Muscle of back (tissue), 11 donors: Measurements from ENCODE around the gene ETV3L. TPM values are rescaled to one million over a fixed set of nuclear protein-coding genes. Genes with fewer than 3 reads are reported as not detected.

ENCODE experiments used
- DNase-seq, 3 donors: peaks; one replicate each; pipeline versions ENCODE4 v3.0.0 to v3.0.0-alpha.2; 2013
- polyA plus RNA-seq, 10 donors: library from polyadenylated mRNA; unstranded; fragments of 120-200 nt; gene quantifications; one replicate each; pipeline ENCODE4 v1.2.1, GENCODE V29; 2013; ENCODE audit not compliant: insufficient read length in 10 of 10

ETV3L gene
- polyA plus RNA-seq, 10 donors, result 0.08 to 0.11 TPM; not detected in 8

DNA sequence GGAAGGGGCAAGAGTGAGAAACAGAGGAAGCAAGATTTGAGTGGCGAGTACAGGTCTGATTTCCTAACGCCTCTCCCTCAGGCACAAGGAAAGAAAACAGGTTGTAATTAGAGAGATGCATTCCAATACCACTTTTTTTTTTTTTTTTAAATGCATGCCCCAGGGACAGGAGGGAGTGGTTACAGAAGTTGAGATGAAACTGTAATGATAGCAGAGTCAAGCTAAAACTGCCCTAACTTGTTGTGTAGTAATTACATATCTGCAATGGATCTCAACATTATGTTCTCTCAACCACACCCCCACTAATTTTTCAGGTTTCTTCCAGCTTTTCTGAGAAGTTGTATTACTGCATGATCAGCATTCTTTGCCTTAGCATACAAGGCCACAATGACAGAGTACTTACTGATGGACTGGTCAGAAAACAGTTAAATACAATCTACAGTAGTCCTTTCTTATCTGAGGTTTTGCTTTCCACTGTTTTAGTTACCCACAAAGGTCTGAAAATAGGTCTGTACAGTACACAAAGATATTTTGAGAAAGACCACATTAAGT lies 33.1 kb upstream of the ETV3L start:
- no peak for DNase-seq

DNA sequence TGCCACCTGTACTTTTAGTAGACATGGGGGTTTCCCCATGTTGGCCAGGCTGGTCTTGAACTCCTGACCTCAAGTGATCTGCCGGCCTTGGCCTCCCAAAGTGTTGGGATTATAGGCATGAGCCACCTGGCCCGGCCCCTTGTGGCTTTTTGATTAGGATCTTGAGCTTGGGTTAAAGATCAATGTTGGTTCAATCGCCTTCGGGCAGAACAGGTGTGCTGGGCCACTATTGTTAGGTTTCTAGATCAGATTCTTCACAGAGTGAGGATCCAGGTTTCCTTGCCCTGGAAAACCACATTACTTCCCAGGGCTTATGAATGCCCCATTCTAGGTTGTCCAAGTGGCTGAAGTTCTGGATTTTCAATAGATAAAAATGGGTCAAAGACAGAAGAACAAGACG lies 32.5 kb upstream of the ETV3L start:
- no peak for DNase-seq

DNA sequence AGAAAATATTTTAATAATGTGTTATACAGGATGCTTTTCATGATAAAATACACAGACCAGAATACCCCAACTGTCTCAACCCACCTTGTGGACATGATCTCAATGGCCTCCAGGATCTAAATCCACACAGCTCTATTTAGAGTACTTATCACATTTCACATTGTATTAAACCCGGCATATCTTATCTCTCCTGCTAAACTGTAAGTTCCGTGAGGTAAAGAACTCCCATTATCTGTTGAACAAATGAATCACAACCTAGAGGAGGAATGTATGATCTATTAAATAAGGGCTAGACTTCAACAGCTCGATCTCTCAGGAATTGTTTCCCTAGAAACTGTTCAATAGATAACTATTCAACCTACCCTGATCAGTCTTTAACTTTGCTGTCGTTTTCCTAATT lies 31.7 kb upstream of the ETV3L start:
- DNase-seq, result no peak

DNA sequence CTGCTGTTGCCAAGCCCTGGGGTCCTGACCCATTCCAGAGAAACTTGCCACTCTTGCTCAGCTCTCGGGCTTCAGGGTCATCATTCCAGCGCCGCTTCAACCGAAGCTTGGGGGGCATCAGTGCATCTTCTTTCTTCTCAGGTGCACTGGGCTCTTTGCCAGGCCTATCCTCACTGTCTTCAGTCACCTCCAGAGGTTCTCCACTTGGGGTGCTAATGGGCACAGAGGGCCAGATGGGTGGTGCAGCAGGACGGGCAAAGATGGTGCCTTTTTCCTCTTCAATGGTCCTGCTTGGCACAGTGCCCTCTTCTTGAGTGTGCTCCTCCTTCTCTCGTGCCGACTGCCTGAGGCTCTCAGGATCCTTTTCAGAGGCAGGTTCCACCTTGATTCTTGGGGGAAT lies 25.2 kb upstream of the ETV3L start:
- DNase-seq, result no peak

DNA sequence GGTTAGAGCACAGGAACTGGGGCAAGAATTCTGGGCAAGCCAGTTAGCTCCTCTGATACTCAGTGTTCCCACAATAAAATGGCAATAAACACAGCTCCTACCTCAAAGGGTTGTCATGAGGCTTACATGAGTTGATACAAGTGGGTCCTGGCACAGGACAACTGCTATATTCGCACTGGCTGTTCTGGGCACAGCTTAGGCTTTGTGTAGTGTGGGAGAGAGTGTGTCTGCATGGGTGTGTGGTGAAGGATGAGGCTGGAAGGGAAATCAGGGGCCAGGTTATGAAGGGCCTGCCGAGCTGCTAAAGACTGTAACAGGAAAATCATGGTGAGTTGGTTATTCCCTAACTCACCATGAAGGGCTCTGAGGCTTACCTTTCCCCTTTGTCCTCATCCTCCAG lies 19.8 kb upstream of the ETV3L start:
- no peak for DNase-seq

DNA sequence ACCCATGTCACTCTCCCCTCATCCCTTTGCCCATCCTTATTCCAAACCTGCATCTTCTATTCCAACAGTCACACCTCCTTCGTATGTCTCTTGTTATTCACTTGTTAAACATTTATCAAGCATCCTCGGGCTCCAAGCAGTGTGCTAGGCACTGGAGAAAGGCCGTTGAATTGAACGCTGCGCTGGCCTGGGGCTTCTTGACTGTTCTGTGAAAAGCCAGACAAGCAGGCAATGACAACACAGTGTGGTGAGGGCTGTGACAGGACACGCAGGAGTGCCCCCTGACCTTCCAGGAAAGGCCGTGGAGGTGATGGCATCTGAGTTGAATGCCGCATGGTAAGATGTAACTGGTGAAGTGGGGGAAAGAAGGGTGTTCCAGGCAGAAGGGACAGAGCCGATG lies 19.4 kb upstream of the ETV3L start:
- DNase-seq, result no peak

DNA sequence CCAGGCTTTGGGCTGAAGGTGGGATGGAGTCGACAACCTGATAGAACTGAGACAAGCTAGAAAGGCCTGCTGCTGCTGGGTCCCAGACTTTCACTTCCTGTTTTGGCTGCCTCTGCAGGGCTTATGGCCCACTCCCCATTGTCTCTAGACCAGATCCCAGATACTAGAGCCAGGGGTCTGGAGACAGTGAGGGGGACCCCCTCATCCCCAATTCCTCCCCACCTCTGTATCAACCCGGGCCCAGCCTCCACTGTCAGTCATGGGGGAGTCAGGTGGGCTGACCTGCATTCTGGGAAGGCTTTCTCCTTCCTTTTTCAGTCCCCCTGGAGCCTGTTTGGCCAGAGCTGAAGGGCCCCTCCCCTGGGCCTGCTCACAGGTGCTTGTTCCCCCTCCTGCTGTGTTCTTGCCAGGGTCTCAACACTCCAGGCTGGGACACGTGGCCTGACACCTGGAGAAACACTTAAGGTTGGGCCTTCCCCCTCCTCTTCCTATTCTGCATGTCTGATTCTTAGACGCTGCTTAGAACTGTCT lies 18.0 kb upstream of the ETV3L start:
- DNase-seq, result peak in 1 of 3 donors; percentile 17

DNA sequence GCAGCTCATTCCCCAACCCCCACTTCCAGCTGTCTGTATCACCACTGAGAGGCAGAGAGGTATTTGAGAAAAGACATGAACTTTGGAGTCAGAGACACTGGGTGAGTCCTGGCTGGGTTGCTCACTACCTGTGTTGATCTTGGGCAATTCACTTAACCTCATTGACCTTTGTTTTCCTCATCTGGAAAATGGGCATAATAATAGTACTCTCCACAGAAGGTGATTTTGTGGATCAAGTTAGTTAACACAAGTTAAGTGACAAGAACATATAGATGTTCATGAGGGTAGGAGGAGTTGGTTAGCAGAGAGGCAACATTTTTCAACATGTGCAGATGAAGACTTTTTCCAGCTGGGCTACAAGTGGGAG lies 17.1 kb upstream of the ETV3L start:
- no peak for DNase-seq

DNA sequence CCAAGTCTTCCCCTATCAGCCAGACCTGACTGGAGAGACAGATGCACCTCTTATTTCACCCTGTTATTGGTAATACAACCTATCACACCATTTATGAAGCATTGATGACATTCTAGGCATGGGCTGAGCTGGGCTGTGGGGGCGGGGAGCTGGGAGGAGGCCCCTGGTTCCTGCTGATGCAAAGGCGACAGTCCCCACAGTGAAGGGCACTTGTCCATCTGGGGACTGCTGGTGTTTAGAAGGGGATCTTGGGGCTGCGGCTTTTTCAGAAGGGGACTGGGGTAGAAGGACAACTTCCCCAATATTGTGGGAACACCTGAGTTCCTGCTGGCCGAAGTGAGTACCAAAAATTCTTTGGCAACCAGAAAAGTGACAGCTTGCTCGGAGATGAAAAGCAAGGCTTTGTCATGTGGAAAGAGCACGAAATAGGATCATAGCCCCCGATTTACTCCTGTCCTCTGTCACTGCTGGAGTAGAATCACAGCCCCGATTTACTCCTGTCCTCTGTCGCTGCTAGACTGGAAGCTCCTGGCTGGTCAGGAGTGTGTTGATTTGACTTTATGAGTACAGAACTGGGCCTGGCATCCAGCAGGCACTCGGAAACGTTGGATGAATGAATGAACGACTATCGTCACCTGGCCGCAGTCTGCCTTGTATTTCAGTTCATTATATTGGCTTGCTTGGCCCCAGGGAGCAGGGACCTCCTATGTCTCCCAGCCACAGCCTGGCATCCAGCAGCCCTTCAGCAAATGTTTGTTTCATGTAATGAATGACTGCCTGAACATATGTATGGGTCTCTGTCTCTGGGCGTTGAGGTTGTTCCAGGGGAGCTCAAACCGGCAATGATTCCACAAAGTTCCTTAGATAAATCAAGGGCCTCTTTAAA lies 16.5 kb upstream of the ETV3L start:
- no peak for DNase-seq

DNA sequence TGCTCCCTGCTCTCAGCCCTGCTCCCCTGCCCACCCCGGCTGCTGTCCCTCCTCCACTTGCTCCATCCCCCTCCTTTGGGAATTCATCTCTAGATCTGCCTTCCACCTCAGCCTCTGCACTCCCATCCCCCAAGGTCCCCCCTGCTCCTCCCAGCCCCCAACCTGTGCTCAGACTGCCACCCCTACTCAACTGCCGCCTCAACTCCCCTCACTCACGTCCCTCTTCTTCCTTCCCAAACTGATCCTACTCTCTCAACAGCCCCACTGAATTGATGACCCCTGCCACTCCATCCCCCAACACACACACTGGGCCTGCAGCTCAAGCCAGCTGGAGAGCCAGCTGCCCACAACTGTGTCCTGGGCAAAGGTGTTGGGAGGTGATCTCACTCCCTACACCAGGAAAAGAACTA lies 15.8 kb upstream of the ETV3L start:
- DNase-seq, result no peak

DNA sequence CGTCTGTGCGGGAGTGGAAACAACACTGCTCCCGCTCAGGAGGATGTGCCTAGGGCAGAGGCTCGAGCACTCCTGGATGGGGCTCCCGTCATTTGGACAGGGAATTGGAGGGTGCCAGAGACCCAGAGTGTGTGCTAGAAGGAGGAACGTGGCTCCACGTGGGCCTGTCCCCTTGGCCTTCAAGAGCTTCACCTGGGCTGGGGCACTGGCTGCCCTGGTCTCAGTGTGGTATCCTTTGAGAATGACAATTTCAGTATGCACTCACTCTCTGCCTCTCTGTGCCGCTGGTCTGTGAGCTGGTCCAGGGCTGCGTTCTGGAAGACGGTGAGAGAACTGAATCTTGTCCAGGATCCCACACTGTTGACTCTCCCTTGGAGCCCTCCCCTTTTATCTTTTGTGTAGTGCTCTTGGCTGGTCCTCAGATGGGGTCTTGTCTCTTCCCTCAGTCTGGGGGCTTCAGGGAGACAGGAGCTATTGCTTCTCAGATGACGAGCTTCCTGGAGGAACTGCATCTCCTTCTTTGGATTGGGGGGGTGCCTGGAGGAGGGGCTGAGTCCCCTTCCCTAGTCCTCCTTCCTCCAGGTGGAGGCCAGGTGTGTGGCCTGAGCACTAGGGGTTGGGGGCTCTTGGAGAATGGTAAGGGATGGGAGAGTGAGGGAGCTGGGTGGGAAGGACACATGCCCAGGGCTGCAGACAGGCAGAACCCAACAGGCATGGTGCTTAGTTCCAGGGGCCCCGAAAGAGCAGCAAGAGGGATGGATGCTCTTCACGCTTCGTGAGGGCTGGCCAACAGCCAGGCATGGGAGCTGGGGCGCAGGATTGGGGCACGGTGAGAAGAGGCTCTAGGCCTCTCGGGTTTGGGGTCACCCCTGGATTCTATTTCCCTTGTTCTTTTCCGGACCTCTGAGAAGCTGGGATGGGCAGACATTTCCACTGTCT lies 14.8 kb upstream of the ETV3L start:
- DNase-seq, result no peak

DNA sequence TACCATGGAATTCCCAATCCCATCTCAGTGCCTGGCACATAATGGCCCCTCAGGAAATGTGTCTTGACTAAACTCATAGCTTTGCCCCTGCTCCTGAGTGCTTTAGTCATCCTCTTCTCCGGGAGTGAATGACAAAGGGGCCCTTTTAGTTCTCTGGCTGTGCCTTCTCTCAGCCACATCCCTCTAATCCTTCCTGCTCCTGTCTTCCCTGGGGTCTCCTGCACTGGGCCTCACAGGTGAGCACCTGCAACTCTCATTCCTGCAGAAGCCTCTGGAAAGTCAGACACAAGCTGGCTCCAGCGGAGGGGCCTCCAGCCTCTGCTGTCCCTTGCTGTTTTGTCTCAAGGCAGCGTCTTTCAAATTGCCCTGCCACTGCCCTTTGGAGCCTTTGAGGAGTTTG lies 14.0 kb upstream of the ETV3L start:
- DNase-seq, result no peak

DNA sequence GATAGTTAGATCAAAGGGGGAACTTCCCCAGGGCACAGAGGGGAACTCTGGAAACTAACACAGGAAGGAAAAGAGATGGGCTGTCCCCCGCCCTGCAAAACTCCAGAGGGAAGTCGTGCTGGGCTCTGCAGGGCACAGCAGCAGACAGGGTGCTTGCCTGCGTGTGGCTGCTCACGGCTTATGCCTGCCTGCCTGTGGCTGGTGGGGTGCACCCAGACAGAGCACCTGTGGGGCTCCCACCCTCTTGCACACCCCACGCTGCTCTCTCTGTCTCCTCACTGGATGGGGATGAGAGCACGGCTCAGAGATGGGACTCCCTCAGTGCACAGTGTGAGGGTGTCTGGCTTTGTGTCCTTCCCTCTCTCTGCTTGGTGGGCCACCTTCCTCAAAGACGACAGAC lies 13.5 kb upstream of the ETV3L start:
- DNase-seq, result no peak

DNA sequence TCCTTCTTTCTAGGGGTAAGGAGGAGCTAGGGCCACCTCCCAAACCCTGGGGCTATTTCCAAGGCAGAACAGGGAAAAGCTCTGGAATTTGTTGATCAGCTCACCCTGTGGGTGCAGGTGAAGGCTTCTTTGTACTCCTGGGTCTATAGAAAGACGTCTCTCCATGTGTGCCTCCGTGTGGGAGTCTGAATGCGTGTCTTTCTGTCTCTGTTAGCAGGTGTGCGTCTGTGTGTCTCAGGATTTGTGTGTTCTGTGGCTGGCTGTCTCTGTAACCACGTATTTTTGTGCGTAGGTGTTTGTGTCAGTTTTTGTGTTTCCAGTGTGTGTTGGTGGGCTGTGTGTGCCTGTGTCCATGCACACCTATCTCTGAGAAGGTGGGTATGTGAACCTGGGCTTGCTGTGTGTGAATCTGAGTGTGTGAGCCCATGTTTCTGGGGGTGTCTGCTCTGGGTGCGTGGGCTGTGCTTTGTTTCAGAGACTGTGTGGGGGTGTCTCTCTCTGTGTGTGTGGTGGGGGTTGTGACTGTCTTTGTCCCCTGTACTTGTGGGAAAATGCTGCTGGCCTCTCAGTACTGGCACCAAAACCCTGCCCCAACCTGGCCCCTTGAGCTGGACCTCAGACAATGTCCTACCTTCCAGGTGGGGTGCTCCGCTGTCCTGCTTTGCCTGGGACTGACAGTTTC lies 12.7 kb upstream of the ETV3L start:
- no peak for DNase-seq

DNA sequence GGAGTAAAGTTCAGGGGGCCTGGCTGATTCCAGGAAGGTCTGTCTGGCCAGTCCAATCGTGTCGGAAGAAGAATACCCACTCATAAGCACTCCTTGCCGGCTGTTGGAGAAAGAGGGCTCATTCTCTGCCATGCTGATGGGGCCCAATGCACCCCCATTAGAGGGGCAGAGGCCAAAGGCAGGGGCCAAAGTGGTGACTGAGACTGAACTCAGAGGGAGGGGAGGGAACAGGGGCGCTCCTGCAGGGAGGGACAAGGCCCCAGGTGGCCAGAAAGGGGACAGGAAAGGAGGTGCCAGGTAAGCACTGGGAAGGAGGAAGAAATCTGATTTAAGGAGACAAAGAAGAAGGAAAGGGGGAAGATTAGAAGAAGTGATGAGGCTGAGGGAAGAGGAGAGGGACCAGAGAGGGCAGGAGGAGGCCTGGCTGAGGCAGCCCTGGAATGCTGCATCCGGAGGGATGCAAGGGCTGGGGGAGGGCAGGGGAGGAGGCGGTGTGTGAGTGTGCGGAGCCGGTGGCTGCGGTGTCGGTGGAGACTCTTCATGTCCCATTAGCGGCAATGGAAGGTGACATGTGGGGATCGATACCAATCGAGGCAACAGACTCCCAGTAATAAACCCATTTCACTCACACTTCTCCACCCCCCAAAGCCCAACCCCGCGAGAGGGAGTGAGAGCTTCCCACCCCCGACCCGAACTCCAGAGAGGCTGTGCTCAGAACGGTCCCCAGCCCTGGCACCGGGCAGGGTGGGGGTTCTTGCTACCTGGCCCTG lies 12.0 kb upstream of the ETV3L start:
- DNase-seq, result no peak

DNA sequence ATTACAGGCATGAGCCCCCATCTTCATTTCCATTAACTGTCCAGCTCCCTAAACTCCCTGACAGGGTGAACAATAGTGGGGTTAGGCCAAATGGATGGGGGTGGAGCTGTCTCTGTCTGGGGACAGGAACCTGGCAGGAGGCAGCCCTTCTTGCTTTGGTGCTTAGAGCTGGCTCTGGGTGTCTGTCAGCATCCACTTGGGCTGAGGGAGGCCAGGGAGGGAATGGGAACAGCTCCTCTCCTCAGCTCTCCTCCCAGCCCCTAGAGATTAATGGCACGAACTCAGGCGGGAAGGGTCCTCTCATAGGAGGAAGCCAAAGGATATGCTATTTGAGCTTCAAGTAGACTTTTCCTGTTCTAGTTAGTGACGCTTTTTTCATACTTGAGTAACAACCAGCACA lies 11.1 kb upstream of the ETV3L start:
- no peak for DNase-seq

DNA sequence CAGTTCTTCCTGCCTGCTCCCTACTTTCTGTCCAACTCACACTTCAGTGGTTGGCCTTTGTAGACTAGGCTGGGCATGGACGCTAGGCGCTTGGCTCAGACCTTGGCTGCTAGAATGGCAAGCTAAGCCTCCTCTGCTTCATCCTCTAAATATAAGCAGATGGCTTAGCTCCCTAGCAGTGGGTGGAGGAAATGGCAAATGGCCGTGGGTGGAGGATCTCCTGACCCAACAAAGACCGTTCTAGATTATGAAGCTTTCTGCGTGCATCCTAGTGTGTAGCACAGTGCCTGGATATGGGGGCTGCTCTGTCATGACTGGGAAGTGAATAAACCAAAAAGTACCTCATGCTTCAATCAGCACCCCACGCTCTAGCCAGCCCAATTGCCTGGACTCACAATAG lies 10.4 kb upstream of the ETV3L start:
- DNase-seq, result no peak

DNA sequence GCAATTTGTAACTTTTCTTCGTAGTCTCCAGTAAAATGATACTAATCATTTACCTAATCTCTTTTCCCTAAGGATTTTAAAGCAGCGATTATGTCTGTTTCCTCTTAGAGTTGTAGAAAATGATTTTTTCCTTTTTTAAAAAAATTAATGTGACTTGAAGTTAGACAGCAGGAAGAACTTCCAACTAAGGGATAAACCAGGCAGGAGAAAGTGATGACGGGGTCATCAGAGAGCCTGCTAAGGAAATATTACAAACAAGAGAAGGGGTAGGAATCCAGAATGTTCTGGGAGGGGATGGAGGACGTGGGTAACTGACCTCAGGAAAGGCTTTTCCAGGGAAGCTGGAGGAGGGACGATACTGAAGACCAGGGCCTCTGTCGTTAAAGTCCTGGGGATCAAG lies 8.8 kb upstream of the ETV3L start:
- DNase-seq, result no peak

DNA sequence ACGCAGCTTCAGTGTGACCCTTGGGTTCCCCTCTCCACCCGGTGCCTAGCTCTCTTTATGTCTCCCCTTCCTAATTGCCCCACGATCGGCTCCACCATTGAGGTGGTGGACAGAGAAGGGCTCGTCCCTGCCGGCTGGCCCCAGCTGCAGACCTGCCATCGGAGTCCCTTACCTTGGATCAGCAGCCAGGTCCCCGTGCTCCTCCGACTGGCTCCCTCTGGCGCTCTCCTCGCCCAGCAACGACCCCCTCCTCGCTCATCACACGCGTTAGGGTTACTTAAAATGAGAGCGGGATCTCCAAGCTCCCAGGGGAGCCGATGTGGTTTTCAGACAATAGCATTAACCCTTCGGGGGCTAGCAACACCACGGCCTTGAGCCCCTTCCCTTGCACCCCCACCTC lies 8.1 kb upstream of the ETV3L start:
- DNase-seq, result no peak

DNA sequence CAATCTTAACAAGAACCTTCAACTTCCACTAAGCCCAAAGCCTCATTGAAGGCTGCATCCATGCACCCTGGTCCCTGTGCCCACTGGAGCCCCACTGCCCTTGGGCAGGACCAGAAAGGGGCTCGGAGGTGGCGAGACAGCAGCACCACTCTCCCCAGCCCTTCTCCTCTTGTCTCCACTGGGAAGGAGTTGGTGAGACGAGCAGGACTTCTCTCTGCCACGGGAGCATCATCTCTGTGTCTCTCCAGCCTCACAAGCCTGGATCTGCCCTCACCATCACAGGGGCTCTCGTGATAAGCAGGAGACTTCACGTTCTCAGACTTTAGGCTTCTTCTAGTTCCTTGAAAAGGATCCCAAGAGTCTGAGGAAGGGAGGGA lies 7.2 kb upstream of the ETV3L start:
- DNase-seq, result no peak
